GM12891 (cell line): Measurements from ENCODE around the gene SPAG17.
"Not testable (repeated sequence)": the region's sequence is repeated elsewhere in the genome, so short reads cannot be mapped to it uniquely, and the experiment has no call there.

Source experiments
- DNase-seq: peaks from one replicate; pipeline ENCODE4 v3.0.0; 2011; ENCODE audit warnings: low spot score; ENCODE audit not compliant: insufficient read length
- FAIRE-seq: peaks from 2 replicates; lab custom pipeline; 2011; peaks lifted over from hg19 to GRCh38; lab: Jason Lieb, UNC
- PAX5 ChIP-seq: IDR thresholded peaks from 2 replicates; pipeline ENCODE4 v1.6.1; 2011; ENCODE audit warnings: low read length, moderate library complexity, mild to moderate bottlenecking; ENCODE audit not compliant: insufficient read depth, severe bottlenecking
- POLR2A ChIP-seq: IDR thresholded peaks from 2 replicates; pipeline ENCODE4 v1.6.1; 2011; ENCODE audit warnings: low read depth, low read length, control low read depth
- POLR2AphosphoS5 ChIP-seq: IDR thresholded peaks from 2 replicates; pipeline ENCODE4 v1.6.1; 2011; ENCODE audit warnings: low read depth, low read length, control low read depth
- POU2F2 ChIP-seq: IDR thresholded peaks from 2 replicates; pipeline ENCODE4 v1.6.1; 2011; ENCODE audit warnings: low read depth, mild to moderate bottlenecking, control low read depth, low read length, moderate library complexity
- SPI1 ChIP-seq: IDR thresholded peaks from 2 replicates; pipeline ENCODE4 v1.6.1; 2011; ENCODE audit warnings: low read depth, low read length, control low read depth
- TAF1 ChIP-seq: IDR thresholded peaks from 2 replicates; pipeline ENCODE4 v1.6.1; 2011; ENCODE audit warnings: low read depth, low read length, control low read depth

The SPAG17 gene

DNA sequence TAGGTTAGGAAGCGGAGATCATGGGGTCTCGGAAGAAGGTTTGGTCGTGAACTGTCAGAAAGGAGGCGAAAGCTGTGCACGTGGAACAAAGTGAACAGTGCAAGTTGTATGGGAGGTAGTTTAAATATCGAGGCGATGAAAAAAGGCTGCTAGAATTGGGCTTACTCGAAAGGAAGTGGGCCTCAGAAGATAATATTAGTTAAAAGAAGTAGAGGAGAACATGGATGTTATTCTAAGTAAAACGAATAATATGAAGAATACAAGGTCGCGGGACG, 254.9 kb downstream of the SPAG17 start:
- FAIRE-seq (no peak), DNase-seq (no peak)
- TF ChIP-seq POLR2AphosphoS5, result no peak
- no peak for TF ChIP-seq TAF1
- TF ChIP-seq POU2F2, result no peak
- TF ChIP-seq PAX5, result no peak

DNA sequence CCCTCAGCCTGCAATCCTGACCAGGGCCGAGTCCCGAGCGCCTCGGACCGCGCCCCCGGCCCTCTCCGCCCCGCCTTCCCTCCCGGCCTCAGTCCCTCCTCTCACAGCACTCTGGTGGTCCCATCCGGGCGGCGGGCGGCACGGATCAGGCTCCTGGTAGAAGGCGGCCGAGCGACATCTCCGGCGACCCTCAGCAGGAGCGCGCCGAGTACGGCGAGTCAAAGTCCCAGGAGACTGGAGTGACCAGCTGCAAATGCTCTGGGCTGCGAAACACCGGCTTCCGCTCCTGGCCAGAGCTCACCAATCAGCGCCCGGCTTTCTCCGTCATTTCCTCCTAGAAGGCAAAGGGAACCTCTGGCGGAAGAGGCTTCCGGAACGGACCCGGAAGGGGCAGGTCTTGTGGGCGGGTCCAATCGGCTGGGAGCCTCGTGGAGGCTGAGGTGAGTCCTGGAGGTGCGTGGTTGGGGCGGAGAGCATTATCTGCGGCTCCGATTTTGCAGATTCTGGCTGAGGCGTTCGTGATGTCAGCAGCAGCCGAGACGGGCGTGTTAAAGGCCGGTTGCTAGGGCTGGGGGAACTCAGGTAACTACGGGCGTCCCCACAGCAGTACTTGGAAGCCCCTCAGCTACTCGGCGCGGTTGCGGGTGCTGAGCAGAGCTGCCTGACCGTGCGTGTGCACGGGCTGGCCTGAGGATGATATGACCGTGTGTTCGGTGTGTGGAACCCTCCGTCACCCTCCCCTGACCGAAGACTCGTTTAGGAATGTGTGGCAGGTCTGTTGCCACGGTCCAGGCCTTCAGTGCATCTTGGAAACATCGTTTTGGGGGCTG, 255.5 kb downstream of the SPAG17 start, which contains the start of the genes GDAP2 and WDR3:
Gene GDAP2 (minus strand): TSS at position 279 of the 830 bp plus-strand sequence. CDS start 9,264 bp downstream, outside the sequence.
Gene WDR3 (plus strand): TSS at position 397 of the 830 bp plus-strand sequence. CDS start 3,581 bp downstream, outside the sequence.
- TF ChIP-seq PAX5 (no peak), POU2F2 (no peak; the same call in 1 of the 2 replicates), POLR2A (peak; percentile 71; the same call in 1 of the 2 replicates), SPI1 (peak; percentile 46; the same call in 1 of the 2 replicates), POLR2AphosphoS5 (peak; percentile 58; the same call in 1 of the 2 replicates), TAF1 (peak; percentile 75; the same call in 1 of the 2 replicates)
- FAIRE-seq, result peak; percentile 91
- DNase-seq, result peak; percentile 66

DNA sequence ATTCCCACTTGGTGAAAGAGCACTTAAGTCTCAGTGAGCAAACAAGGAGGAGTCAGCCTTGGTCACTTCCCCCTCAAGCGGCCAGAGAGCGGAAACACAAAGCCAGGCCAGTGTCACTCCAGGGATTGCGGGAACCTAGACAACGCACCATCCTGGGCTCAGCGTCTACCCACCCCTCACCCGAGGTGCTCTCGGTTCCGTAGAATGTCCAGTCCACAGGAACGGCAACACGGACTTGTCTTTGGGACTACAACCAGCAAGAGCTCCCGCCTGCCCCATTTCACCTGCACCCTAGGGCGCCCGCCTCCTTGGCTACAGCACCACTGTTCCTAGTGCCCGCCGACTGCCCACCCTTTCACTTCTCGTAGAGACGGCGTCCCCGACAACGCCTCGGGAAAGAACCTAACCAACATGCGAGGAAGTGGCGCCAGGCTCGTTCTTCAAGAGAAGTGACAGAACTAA, 256.1 kb downstream of the SPAG17 start:
- DNase-seq (no peak), FAIRE-seq (no peak)
- peak; percentile 59 for TF ChIP-seq SPI1
- no peak for TF ChIP-seq TAF1

DNA sequence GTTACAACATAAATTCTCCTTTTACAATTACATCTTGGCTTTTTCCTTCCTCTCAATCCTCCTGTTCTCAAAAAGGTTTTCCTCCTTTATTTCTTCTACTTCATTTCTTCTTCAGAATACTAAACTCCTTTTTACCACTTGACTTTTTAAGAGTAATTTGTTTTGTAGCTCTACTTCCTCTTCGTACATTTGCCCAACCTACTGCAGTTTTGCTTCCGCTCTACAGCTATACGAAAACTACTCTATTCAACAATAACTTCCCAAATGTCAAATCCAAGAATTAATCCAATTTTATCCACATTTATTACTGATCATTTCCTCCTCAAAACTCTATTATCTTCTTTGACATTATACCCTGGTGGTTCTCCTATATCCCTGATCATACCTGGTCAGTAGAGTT, 259.0 kb downstream of the SPAG17 start:
- FAIRE-seq, result no peak
- TF ChIP-seq SPI1 (no peak), POLR2A (no peak), POLR2AphosphoS5 (no peak), TAF1 (no peak), PAX5 (no peak), POU2F2 (no peak)
- no peak for DNase-seq

DNA sequence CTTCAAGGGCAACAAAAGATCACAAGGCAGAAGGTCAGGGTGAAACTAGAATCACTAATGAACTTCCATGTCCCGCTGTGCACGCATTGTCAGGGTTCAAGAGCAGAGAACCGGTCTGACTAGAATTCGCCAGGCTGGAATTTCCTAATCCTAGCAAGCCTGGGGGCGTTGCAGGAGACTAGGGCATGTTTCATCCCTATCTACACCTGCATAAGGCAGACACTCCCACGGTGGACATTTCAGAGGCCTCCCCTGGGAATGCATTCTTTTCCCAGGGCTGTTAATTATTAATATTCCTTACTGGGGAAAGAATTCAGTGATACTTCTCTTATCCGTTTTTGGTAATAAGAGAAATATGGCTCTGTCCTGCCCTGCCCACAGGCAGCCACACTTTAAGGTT, 262.3 kb downstream of the SPAG17 start:
- not testable (repeated sequence) for DNase-seq, FAIRE-seq

DNA sequence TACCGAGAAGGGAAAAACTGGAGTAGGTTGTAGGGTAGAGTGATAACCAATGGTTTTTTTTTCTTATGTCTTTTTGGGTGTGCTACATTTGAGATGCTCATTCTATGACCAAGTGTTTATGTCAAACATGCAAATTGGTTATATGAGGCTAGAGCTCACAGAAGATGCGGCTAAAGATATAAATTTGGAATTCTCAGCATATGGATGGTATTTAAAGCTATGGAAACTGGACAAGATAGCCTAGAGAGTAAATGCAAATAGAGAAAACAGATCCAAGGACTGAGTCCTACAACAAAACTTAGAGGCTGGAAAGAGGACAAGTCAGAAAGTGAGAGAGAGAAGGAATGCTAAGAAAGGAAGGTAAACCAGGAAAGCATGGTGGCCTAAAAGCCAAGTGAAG, 263.0 kb downstream of the SPAG17 start:
- no peak for FAIRE-seq
- no peak for TF ChIP-seq POLR2AphosphoS5
- TF ChIP-seq POLR2A, result no peak
- TF ChIP-seq PAX5, result no peak
- TF ChIP-seq POU2F2, result no peak
- no peak for TF ChIP-seq TAF1
- TF ChIP-seq SPI1, result no peak
- no peak for DNase-seq

DNA sequence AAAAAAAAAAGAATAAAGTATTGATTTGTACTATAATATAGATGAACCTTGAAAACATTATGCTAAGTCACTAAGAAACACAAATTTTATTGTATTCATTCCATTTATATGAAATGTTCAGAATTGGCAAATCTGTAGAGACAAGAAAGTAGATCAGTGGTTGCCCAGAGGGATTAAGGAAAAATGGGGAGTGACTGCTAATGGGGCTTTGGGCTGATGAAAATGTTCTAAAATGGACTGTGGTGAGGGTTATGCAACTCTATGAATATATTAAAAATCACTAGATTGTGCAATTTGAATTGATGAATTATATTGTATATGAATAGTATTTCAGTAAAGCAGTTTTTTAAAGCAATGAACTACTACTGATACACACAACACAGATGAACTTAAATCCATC, 265.7 kb downstream of the SPAG17 start:
- no peak for FAIRE-seq
- no peak for TF ChIP-seq TAF1
- no peak for TF ChIP-seq POLR2A
- no peak for TF ChIP-seq PAX5
- no peak for TF ChIP-seq POU2F2
- no peak for TF ChIP-seq POLR2AphosphoS5
- TF ChIP-seq SPI1, result no peak

DNA sequence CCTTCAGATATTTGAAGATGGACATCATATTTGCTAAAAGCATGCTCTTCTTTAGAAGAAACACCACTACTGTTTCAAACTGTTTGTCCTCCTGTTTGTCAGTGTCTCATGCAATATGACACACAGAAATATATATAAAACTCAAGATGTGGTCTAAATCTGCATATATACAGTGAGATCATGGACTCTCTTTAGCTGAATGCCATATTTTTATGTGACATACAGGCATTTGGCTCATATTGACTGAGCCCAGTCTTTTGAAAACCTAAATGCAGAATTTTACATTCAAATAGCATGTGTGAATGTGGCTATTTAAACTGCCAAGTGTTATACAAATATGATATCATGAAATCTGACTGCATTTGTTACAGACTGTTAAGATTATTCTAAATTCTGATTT, 274.0 kb downstream of the SPAG17 start:
- TF ChIP-seq TAF1 (no peak), POU2F2 (no peak), POLR2AphosphoS5 (no peak), POLR2A (no peak), SPI1 (no peak), PAX5 (no peak)
- FAIRE-seq, result no peak
- DNase-seq, result no peak

More for the DNA sequence above, 265.7 kb downstream of the SPAG17 start:
- no peak for DNase-seq

DNA sequence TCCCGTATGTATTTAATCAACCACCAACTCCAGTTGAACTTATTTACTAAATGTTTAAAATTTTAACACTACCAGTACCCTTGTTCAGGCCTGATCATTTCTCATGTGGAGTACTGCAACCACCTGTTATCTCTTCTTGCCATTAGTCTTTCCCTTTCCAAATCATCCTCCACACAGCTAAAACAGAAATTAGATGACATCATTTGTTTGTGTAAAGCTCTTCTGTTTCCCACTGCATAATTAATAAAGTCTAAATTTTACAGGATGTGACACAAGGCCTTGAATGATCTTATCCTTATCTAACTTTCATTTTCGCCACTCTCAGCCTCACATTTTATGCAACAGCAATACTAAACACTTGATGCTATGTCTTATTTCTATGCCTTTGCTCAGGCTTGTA, 280.0 kb downstream of the SPAG17 start:
- DNase-seq (no peak), FAIRE-seq (no peak)
- no peak for TF ChIP-seq POLR2A

DNA sequence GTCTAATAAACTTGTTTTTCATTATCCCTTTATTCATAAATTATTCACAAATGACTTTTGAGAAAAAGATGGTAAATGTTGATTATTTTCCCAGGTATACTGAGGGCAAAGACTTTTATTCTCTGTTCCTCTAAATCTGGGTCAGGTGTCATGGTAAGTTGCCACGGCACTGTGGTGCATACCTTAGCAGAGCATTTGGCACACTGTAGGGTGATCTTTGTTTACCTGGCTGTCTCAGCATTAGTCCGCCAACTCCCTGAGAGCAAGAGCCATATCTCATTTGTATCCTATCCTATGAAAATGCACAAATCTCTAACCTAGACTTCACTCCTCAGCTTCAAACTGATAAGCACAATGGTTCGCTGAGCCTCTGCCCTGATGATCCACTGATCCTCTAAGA, 280.5 kb downstream of the SPAG17 start:
- FAIRE-seq (peak; percentile 43), DNase-seq (no peak)
- TF ChIP-seq SPI1, result no peak
- TF ChIP-seq PAX5, result no peak
- no peak for TF ChIP-seq TAF1
- TF ChIP-seq POU2F2, result no peak
